NCI-H1105 (cell line): ENCODE data around the gene CFD.

Experiments
- DNase-seq: peaks from one replicate; lab custom pipeline; 2025; lab: John Stamatoyannopoulos, UW

Gene CFD

DNA sequence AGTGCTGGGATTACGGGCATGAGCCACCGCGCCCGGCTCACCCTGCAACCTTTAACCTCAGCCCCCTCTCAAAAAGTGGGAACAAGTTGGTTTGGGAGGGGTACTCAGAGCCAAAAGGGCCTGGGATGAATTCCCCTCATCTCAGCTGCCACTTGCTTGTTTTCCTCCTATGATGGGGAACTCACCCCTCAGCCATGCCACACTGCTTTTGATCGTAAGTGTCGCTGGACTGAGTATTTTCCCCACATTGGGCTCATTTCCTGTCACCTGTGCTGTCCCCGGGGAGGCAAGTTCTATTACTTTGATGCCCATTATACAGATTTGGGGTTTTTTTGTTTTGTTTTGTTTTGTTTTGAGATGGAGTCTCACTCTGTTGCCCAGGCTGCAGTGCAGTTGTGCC, 47.0 kb downstream of the CFD start:
- no peak for DNase-seq

- no peak for DNase-seq
Observed at GRCh38 chr19:907183-907853, 47.9 kb downstream of the CFD start.

GRCh38 chr19:911197-912033, 52.0 kb downstream of the CFD start:
- DNase-seq, result no peak

GRCh38 chr19:912181-913079, 53.0 kb downstream of the CFD start:
- DNase-seq, result no peak
